Upper lobe of left lung (tissue), 6 donors: ENCODE measurements around the gene TDRD5. TPM values are rescaled to one million over a fixed set of nuclear protein-coding genes. Genes with fewer than 3 reads are reported as not detected.

Experiments
- ATAC-seq, 2 donors: fragments of 200-7000 bp; cut with Tn5 transposase; one replicate each; pipeline ENCODE4 v1.9.1; 2022; ENCODE audit warnings: mild to moderate bottlenecking in 2 of 2, moderate library complexity in 2 of 2; ENCODE audit not compliant: low FRiP score in 2 of 2
- DNase-seq, 2 donors: peaks; one replicate each; pipeline ENCODE4 v3.0.0-alpha.2; 2019 to 2020
- H3K27ac ChIP-seq, 4 donors: fragments of 200-600 bp; sonication (generic); one replicate each; pipeline ENCODE4 v1.5.1; 2016 to 2019
- H3K27me3 ChIP-seq, 4 donors: fragments of 200-600 bp; sonication (generic); one replicate each; pipeline ENCODE4 v1.5.1; 2017 to 2019
- H3K36me3 ChIP-seq, 4 donors: fragments of 200-600 bp; sonication (generic); one replicate each; pipeline ENCODE4 v1.5.1; 2016 to 2019
- H3K4me1 ChIP-seq, 4 donors: fragments of 200-600 bp; sonication (generic); one replicate each; pipeline ENCODE4 v1.5.1; 2018 to 2019
- H3K4me3 ChIP-seq, 4 donors: fragments of 200-600 bp; sonication (generic); one replicate each; pipeline ENCODE4 v1.5.1; 2017 to 2019; ENCODE audit warnings: mild to moderate bottlenecking in 2 of 4, moderate library complexity in 1 of 4
- H3K9me3 ChIP-seq, 4 donors: fragments of 200-600 bp; sonication (generic); one replicate each; pipeline ENCODE4 v1.5.1; 2018 to 2019
- CTCF ChIP-seq, 6 experiments: fragments of 450-650 bp in 4 of 6; fragments of 200-600 bp in 2 of 6; sonication (generic) in 2 of 6; IDR thresholded peaks; one replicate each; pipeline ENCODE4 v1.5.1; 2016 to 2019; ENCODE audit warnings: antibody characterized with exemption in 6 of 6
- EP300 ChIP-seq, 4 donors: sonication (generic); formaldehyde crosslinking; IDR thresholded peaks; one replicate each; pipeline ENCODE4 v1.5.1; 2017; ENCODE audit warnings: antibody characterized with exemption in 4 of 4, control low read depth in 2 of 4
- POLR2A ChIP-seq, 4 donors: fragments of 450-650 bp; IDR thresholded peaks; one replicate each; pipeline ENCODE4 v1.5.1; 2016 to 2017; ENCODE audit warnings: antibody characterized with exemption in 4 of 4, mild to moderate bottlenecking in 2 of 4
- POLR2AphosphoS5 ChIP-seq, 2 donors: sonication (generic); formaldehyde crosslinking; IDR thresholded peaks; one replicate each; pipeline ENCODE4 v1.5.1; 2017; ENCODE audit warnings: antibody characterized with exemption in 2 of 2
- WGBS, 2 donors: methylation state at CpG; one replicate each; pipeline ENCODE4 v1.1.5; 2017 to 2018; 5-methylcytosine and 5-hydroxymethylcytosine counted together
- total RNA-seq, 6 donors: library from RNA; depleted of rRNA in 4 of 6; stranded (reverse); fragments of >200 nt in 4 of 6; gene quantifications; one replicate each; pipeline versions ENCODE4 v1.1.0 to v1.2.1, GENCODE V29; 2016 to 2021
- donor health status: DM: no; HTN: no; CAD: no; lungs with moderate emphysema.
- donor health status: DM: no; HTN: yes; CAD: no; lungs with severe emphysema.

TDRD5 gene
- total RNA-seq, 6 donors from 2014 or later: 0.09 to 0.89 (median 0.30) TPM; not detected in 3

GRCh38 chr1:179709841-179710329 lies 118.3 kb downstream of the TDRD5 start:
- DNase-seq (no peak), ATAC-seq (peak in 1 of 2 donors; percentile 85)
- WGBS, 2 donors: 35 to 40% methylated on average over 5 of the region's 5 CpGs
- TF ChIP-seq EP300 (IDR thresholded peaks at IDR 0.05): peak in 1 of 4 donors; percentile 13
- no peak for TF ChIP-seq POLR2AphosphoS5 (IDR thresholded peaks at IDR 0.05)
- no peak for TF ChIP-seq POLR2A (IDR thresholded peaks at IDR 0.05)
- no peaks in the 10 kb centered on the region for H3K27me3 ChIP-seq
- H3K27ac ChIP-seq: peak overlapping the region in 2 of 4 donors; percentile 5 to 27
- peaks cover 0 to 12% (median 7%) of the 10 kb centered on the region in 4 donors for H3K4me1 ChIP-seq
- no peaks in the 10 kb centered on the region for H3K36me3 ChIP-seq
- H3K9me3 ChIP-seq: peaks cover under 1 to 10% (median 8%) of the 10 kb centered on the region in 4 donors
- H3K4me3 ChIP-seq: no peak overlapping the region

- 85 to 91% methylated on average over 1 of the region's 1 CpG for WGBS, 2 donors
- Histone ChIP-seq H3K4me3 (no peak overlapping the region), H3K9me3 (peaks cover 9 to 34% (median 16%) of the 10 kb centered on the region in 4 donors), H3K36me3 (no peaks in the 10 kb centered on the region), H3K27me3 (no peaks in the 10 kb centered on the region), H3K27ac (no peak overlapping the region), H3K4me1 (peaks cover 0 to 12% (median 7%) of the 10 kb centered on the region in 4 donors)
- TF ChIP-seq POLR2A (IDR thresholded peaks at IDR 0.05): no peak
- ATAC-seq (no peak), DNase-seq (no peak)
Observed at GRCh38 chr1:179714159-179714558, 122.5 kb downstream of the TDRD5 start.

- Histone ChIP-seq H3K27ac (no peak overlapping the region), H3K4me1 (peaks cover 0 to 8% (median 5%) of the 10 kb centered on the region in 4 donors), H3K36me3 (no peaks in the 10 kb centered on the region), H3K27me3 (no peaks in the 10 kb centered on the region), H3K4me3 (no peak overlapping the region), H3K9me3 (peaks cover 12 to 34% (median 16%) of the 10 kb centered on the region in 4 donors)
- DNase-seq: no peak
- no peak for ATAC-seq
- TF ChIP-seq CTCF (IDR thresholded peaks at IDR 0.05): no peak
- no peak for TF ChIP-seq POLR2AphosphoS5 (IDR thresholded peaks at IDR 0.05)
Observed at GRCh38 chr1:179714623-179715022, 123.0 kb downstream of the TDRD5 start.

GRCh38 chr1:179719272-179719671 lies 127.6 kb downstream of the TDRD5 start:
- Histone ChIP-seq H3K27ac (no peak overlapping the region), H3K9me3 (peaks cover 11 to 31% (median 16%) of the 10 kb centered on the region in 4 donors), H3K36me3 (no peaks in the 10 kb centered on the region), H3K27me3 (no peaks in the 10 kb centered on the region), H3K4me3 (no peak overlapping the region), H3K4me1 (no peaks in the 10 kb centered on the region)
- no peak for DNase-seq
- no peak for ATAC-seq
- TF ChIP-seq CTCF (IDR thresholded peaks at IDR 0.05) (no peak), POLR2AphosphoS5 (IDR thresholded peaks at IDR 0.05) (no peak), POLR2A (IDR thresholded peaks at IDR 0.05) (no peak), EP300 (IDR thresholded peaks at IDR 0.05) (no peak)

- no peak overlapping the region for H3K27ac ChIP-seq
- WGBS, 2 donors: 40 to 60% methylated on average over 2 of the region's 2 CpGs
- TF ChIP-seq POLR2A (IDR thresholded peaks at IDR 0.05): no peak
- TF ChIP-seq POLR2AphosphoS5 (IDR thresholded peaks at IDR 0.05): no peak
- TF ChIP-seq CTCF (IDR thresholded peaks at IDR 0.05): no peak
- no peak for TF ChIP-seq EP300 (IDR thresholded peaks at IDR 0.05)
- no peaks in the 10 kb centered on the region for H3K36me3 ChIP-seq
- H3K4me1 ChIP-seq: no peaks in the 10 kb centered on the region
- ATAC-seq (peak in 1 of 2 donors; percentile 40), DNase-seq (no peak)
- no peaks in the 10 kb centered on the region for H3K9me3 ChIP-seq
- H3K27me3 ChIP-seq: no peaks in the 10 kb centered on the region
- H3K4me3 ChIP-seq: no peak overlapping the region
Observed at GRCh38 chr1:179728271-179728670, 136.6 kb downstream of the TDRD5 start.

- DNase-seq: no peak
- Histone ChIP-seq H3K4me3 (no peak overlapping the region), H3K36me3 (no peaks in the 10 kb centered on the region), H3K27ac (no peak overlapping the region), H3K9me3 (no peaks in the 10 kb centered on the region), H3K4me1 (no peaks in the 10 kb centered on the region), H3K27me3 (no peaks in the 10 kb centered on the region)
- no peak for ATAC-seq
- WGBS, 2 donors: 83 to 87% methylated on average over 4 of the region's 4 CpGs
- TF ChIP-seq EP300 (IDR thresholded peaks at IDR 0.05) (no peak), CTCF (IDR thresholded peaks at IDR 0.05) (no peak), POLR2A (IDR thresholded peaks at IDR 0.05) (no peak), POLR2AphosphoS5 (IDR thresholded peaks at IDR 0.05) (no peak)
Observed at GRCh38 chr1:179729881-179730280, 138.2 kb downstream of the TDRD5 start.
